Parathyroid adenoma (tissue), 2 donors: Measurements from ENCODE around the gene PGA5.

ENCODE experiments used
- H2AFZ ChIP-seq: fragments of 300-600 bp; sonication (generic); one replicate; pipeline ENCODE4 v1.7.0; 2017; ENCODE audit warnings: antibody characterized with exemption, mild to moderate bottlenecking
- H3K27ac ChIP-seq: fragments of 300-600 bp; sonication (generic); one replicate; pipeline ENCODE4 v1.7.0; 2017
- H3K27me3 ChIP-seq: fragments of 300-600 bp; sonication (generic); one replicate; pipeline ENCODE4 v1.7.0; 2017; ENCODE audit warnings: low read length; ENCODE audit not compliant: control insufficient read depth, insufficient read depth
- H3K36me3 ChIP-seq: fragments of 300-600 bp; sonication (generic); one replicate; pipeline ENCODE4 v1.7.0; 2017; ENCODE audit warnings: low read length; ENCODE audit not compliant: control insufficient read depth, insufficient read depth
- H3K4me1 ChIP-seq: fragments of 300-600 bp; sonication (generic); one replicate; pipeline ENCODE4 v1.7.0; 2017; ENCODE audit warnings: control low read depth
- H3K4me2 ChIP-seq: fragments of 300-600 bp; sonication (generic); one replicate; pipeline ENCODE4 v1.7.0; 2017; ENCODE audit warnings: low read length
- H3K4me3 ChIP-seq: fragments of 300-600 bp; sonication (generic); one replicate; pipeline ENCODE4 v1.7.0; 2017; ENCODE audit warnings: low read depth, low read length
- H3K79me2 ChIP-seq: fragments of 300-600 bp; sonication (generic); one replicate; pipeline ENCODE4 v1.7.0; 2017; ENCODE audit warnings: control low read depth
- H3K9ac ChIP-seq: fragments of 300-600 bp; sonication (generic); one replicate; pipeline ENCODE4 v1.7.0; 2017; ENCODE audit warnings: mild to moderate bottlenecking
- H3K9me3 ChIP-seq: fragments of 300-600 bp; sonication (generic); one replicate; pipeline ENCODE4 v1.7.0; 2017; ENCODE audit warnings: low read length; ENCODE audit not compliant: control insufficient read depth
- CTCF ChIP-seq: fragments of 300-600 bp; sonication (generic); IDR thresholded peaks from one replicate; pipeline ENCODE4 v1.7.0; 2017; ENCODE audit warnings: antibody characterized with exemption, mild to moderate bottlenecking
- donor health status: primary hyperparathyroidism.

Gene PGA5

GRCh38 chr11:61287338-61287977, 46.5 kb downstream of the PGA5 start:
- no peak overlapping the region for H3K4me3 ChIP-seq
- TF ChIP-seq CTCF, result no peak
- no peak overlapping the region for H2AFZ ChIP-seq
- H3K4me2 ChIP-seq, result no peak overlapping the region
- H3K4me1 ChIP-seq, result no peaks in the 10 kb centered on the region
- no peak overlapping the region for H3K27ac ChIP-seq
- no peaks in the 10 kb centered on the region for H3K27me3 ChIP-seq
- no peaks in the 10 kb centered on the region for H3K9me3 ChIP-seq
- no peaks in the 10 kb centered on the region for H3K36me3 ChIP-seq
- H3K9ac ChIP-seq, result no peak overlapping the region
- H3K79me2 ChIP-seq, result no peaks in the 10 kb centered on the region

- Histone ChIP-seq H2AFZ (no peak overlapping the region), H3K9me3 (no peaks in the 10 kb centered on the region), H3K4me1 (no peaks in the 10 kb centered on the region), H3K4me2 (no peak overlapping the region), H3K79me2 (no peaks in the 10 kb centered on the region), H3K36me3 (no peaks in the 10 kb centered on the region), H3K9ac (no peak overlapping the region), H3K27me3 (no peaks in the 10 kb centered on the region), H3K4me3 (no peak overlapping the region), H3K27ac (no peak overlapping the region)
- no peak for TF ChIP-seq CTCF
These were observed 50.1 kb downstream of the PGA5 start for GRCh38 chr11:61290905-61291690.

- Histone ChIP-seq H3K36me3 (no peaks in the 10 kb centered on the region), H3K27me3 (no peaks in the 10 kb centered on the region), H3K9me3 (no peaks in the 10 kb centered on the region), H3K4me2 (no peak overlapping the region), H2AFZ (no peak overlapping the region), H3K4me1 (no peaks in the 10 kb centered on the region), H3K27ac (no peak overlapping the region), H3K4me3 (no peak overlapping the region), H3K9ac (no peak overlapping the region), H3K79me2 (no peaks in the 10 kb centered on the region)
- no peak for TF ChIP-seq CTCF
These were observed 51.4 kb downstream of the PGA5 start for GRCh38 chr11:61292356-61292755.

GRCh38 chr11:61293867-61294716, 53.1 kb downstream of the PGA5 start:
- H3K79me2 ChIP-seq, result no peaks in the 10 kb centered on the region
- H3K9me3 ChIP-seq, result no peaks in the 10 kb centered on the region
- peak overlapping the region; percentile 44 for H3K4me3 ChIP-seq
- peak overlapping the region; percentile 69 for H3K4me2 ChIP-seq
- no peak overlapping the region for H3K9ac ChIP-seq
- no peaks in the 10 kb centered on the region for H3K4me1 ChIP-seq
- peak overlapping the region; percentile 62 for H2AFZ ChIP-seq
- no peaks in the 10 kb centered on the region for H3K27me3 ChIP-seq
- H3K36me3 ChIP-seq, result no peaks in the 10 kb centered on the region
- no peak for TF ChIP-seq CTCF
- no peak overlapping the region for H3K27ac ChIP-seq
